Activated CD4-positive, alpha-beta T cell treated with anti-CD3 and anti-CD28 coated beads, Interleukin-2, amount 50 U/mL, for 4 hours (primary cell): Measurements from ENCODE around the gene KIDINS220.

Source experiments
- DNase-seq, 2 experiments: peaks; one replicate each; pipeline ENCODE4 v3.0.0-alpha.2; 2020

The KIDINS220 gene

GRCh38 chr2:8836971-8837794 is at the start of gene KIDINS220:
Gene KIDINS220 (minus strand): TSS chr2:8837613. CDS start chr2:8827093, 10,520 bp downstream.
- DNase-seq = peak; percentile 77 to 78

DNA sequence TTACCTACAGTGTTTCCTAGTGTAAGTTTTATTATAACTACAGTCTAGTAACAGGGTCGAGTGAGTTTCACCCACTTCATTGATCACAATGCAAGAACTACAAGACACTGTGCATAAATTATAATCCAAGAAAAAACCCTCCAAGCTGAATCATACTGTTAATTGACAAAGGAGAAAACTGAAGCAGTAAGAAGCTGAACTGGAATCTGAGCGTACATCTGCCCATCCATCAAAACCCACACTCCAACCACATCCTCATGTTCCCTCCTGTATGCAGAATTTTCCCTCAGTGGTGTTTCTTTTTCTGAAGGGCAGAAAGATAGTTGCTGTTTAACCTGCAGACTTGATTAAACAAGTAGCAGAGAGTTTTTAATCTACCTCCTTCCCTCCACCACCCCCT is 49.5 kb upstream of the KIDINS220 start:
- no peak for DNase-seq

DNA sequence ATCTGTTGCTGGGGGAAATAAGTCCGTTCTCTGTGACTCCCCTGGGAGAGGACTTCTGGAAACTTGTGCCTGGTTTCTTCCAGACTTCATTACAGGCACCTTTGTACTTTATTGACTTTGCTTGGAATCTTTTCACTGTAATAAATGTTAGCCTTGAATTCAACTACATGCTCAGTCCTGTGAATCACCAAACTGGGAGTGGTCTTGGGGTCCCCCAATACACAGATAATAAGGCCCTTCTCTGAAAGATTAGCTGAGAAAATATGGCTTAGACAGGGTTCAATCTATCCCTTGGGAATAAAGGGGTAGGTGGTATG is 48.7 kb upstream of the KIDINS220 start:
- DNase-seq = no peak

DNA sequence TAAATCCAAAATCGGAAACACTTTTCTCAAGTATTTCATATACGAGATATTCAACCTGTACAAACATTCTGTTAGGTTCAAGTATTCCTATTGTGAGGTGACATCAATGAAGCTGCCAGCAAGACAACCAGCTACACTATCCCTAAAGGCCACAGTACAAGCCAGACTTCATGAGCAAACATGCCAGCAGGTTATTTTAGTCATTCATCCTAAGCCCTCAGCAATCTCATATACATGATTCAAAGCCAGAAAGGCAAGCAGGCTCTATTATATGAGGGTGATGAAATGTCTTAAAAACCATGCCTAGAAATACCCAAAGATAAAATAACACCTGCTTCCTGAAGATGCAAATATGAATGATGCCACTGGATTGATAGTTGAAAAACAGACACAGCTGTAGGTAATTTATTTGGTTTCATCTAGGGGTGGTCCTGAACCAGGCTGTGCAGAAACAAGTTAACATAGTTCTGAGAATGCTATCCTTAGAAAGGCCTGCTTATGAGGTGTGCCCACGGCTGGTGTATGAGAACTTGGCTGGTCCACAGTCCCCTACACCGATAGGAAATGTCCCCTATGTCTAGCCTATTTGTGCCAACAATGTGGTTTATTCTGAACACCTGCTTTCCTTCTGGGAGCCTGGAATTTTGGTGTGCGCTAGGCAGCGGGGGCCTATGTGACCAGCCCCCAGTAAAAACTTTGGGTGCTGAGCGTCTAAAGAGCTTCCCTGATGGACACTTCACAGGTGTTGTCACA is 48.2 kb upstream of the KIDINS220 start:
- no peak for DNase-seq

DNA sequence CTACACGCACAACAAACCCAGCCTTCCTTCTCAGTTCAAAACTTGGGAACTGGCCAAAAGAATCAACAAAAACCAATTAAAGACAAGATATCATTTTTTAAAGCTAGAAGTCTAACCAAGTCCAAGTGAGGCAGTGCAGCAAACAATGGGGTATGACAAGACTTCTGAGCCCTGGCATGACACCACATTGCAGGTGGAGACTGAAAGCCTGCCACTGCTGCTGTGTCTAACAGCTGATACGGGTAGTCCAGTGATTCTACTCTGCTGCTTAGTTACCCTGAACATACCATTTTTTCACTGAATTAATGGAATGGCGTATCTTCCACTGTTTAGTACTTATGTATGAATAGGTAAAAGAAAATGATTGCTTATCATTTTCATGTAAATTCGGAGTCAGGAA is 47.4 kb upstream of the KIDINS220 start:
- no peak for DNase-seq

- no peak for DNase-seq
These were observed 44.7 kb upstream of the KIDINS220 start for GRCh38 chr2:8882094-8882493.

DNA sequence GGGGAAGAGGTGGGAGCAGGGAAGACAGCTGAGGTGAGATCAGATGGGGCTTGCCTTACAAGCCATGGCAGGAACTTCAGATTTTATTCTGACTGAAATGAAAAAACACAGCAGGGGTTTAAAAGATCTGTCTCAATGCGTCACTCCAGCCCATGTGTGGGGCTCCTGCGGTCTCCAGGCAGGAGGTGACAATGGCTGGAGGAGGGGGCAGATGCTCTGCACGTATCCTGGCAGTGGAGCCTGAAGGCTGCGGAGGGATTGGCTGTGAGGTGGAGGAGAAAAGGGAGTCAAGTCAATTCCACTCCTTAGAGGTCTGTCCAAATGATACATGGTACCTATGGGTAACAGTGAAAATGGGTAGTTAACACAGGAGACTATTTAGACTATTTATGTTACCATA is 40.5 kb upstream of the KIDINS220 start:
- no peak for DNase-seq

DNA sequence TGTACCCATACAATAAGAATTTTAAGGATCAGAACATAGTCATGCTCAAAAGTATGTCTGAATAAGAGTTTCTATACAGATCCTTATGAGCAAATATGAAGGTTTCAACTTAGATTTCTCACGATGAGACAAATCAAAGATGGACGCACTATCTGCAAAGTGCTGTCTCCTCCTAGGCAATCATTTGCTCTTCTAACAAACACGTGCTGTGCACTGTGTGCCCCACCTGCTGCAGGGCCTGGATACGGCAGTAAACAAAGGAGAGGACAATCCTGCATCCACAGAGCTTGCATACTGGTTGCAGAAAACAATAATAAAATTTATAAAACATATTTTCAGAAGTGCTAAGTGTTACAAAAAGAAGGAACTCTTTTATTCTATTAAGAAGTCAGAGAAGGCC is 39.9 kb upstream of the KIDINS220 start:
- DNase-seq = no peak

GRCh38 chr2:8876628-8877027 is 39.2 kb upstream of the KIDINS220 start:
- no peak for DNase-seq

DNA sequence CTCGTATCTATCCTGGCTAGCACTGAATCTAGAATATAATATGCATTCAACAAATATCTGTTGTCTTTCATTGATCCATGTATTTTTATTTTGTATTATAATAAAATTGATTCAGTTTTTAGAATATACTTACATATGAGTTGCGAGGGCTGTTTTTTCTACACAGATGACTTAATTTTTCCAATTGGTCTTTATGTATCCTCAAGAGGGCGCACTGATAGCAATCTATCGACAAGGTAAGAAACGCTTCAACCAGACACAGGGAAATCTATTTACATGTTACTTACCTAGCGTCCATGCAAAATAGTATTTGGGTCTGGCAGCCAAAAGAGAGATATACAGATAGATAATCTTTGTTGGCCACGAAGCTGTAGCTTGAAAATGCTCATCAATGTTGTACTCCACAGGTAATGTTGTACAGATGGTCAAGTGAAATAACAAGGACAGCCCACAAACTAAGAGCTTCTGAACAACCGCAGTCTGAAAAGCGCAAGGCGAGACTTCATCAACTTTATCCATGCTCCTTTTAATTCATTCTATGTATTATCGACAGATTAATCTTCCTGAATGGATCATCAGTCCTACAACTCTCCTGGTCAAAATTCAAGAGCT is 35.5 kb upstream of the KIDINS220 start:
- no peak for DNase-seq

- no peak for DNase-seq
These were observed 33.0 kb upstream of the KIDINS220 start for GRCh38 chr2:8870441-8870840.

GRCh38 chr2:8867363-8867762 is 29.9 kb upstream of the KIDINS220 start:
- no peak for DNase-seq

GRCh38 chr2:8863331-8863953 is 26.0 kb upstream of the KIDINS220 start:
- DNase-seq = no peak

GRCh38 chr2:8862230-8862629 is 24.8 kb upstream of the KIDINS220 start:
- DNase-seq = no peak

- DNase-seq = no peak
These were observed 24.4 kb upstream of the KIDINS220 start for GRCh38 chr2:8861797-8862196.

DNA sequence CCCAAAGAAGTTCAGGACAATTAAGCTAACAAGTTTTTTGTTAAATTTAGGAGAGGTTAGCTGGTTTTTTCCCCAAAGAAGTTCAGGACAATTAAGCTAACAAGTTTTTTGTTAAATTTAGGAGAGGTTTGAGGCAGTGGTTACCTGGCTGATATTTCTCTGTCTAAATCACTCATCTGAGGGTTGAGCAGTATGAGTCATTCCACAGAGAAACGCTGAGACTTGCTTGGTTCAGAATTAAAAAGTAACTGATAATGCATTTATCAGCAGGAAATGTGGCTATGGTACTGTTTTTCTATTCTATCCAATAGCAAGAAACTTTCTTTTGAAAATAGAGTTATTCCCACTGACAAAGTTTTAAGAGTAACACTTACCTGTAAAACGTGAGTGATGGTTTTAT is 22.8 kb upstream of the KIDINS220 start:
- no peak for DNase-seq

DNA sequence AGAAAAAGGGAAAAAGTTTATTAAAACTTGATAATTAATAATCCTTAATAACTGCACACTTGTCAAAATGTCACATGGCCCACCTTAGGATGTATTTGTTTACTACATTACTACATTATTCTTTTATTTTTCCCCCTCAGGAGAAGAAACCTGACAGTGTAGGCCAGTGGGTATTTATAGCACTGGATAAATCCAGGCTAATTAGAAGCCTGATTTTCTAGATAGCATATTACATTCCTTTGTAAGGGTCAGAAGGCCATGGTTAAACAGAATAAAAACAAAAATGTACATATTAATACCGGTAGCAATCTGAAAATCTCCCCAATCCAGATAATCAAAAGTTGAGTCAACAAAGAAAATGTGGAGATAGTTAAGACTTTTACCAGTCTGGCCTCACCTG is 21.5 kb upstream of the KIDINS220 start:
- no peak for DNase-seq

- DNase-seq = no peak
These were observed 20.9 kb upstream of the KIDINS220 start for GRCh38 chr2:8858264-8858663.

DNA sequence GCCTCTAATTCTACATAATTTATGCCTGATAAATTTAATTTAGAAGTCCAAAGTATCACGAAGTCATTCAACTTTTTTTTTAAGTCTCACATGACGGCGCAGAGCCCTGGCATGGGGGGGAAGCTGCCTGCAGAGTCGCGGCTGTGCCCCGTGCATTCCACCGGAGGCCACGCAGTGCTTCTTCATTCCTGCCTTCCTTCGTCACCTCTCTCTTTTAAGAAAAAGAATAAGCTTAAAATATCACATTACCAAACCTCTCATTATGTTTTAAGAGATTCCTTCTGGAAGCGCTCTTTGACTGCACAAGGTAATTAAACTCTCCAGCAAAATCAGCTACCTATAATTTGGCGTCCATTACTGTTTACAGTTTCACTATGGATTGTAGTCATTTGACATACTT is 20.3 kb upstream of the KIDINS220 start:
- DNase-seq = no peak

DNA sequence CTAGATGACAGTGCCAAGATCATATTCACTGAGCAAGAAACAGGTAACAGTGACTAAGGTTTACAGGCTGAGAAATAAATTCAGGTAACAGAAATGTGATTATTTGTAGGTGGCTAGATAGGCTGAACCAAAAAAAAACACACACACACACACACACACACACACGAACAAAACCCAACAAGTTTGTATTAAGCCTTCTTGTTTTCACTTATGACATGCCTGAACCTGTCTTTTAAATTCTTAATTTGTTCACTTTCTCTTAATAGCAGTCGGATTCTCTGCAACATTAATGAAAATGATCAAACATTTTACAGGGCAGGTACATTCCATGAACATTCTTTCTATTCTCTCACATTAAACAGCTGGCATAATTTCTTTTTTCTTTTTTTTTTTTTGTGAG is 18.8 kb upstream of the KIDINS220 start:
- DNase-seq = no peak

DNA sequence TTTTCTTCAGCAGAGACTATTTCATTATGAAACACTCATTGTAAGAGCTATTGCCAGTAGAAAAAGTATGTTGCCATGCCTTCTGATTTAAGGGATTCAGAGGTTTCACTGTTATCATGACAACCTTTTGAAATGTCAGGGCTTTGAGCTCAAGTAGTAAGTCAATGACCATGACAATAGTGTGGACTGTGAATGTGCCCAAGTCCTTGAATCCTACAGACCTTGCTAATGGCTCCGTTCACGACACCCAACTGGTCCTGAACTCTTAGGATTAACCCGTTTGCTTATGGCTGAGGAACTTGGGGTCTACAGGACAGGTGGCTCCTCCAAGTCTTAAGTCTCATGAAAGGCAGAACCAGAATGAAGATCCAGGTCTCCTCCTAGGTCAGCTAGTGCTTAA is 17.6 kb upstream of the KIDINS220 start:
- no peak for DNase-seq

DNA sequence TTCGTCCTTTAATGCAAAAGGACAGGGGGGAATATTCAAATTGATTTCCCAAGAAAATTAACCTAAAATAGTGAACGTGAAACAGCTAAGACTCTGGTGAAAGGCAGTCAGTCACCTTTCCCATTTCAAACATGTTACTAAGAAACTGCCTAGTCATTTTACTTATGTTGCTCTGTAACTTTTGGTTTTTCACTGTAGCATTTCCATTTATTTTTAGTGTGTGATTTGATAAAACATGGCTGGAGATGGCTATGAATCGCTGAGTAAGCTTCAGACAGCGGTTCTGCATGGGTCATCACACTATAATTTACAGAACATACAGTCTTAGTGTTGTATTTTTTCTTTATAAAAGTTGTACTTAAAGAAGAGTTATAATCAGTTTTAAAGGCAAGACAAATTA is 16.0 kb upstream of the KIDINS220 start:
- DNase-seq = no peak

- DNase-seq = no peak
These were observed 14.6 kb upstream of the KIDINS220 start for GRCh38 chr2:8851811-8852560.
